B cell (primary cell): Measurements from ENCODE around the gene GPI. TPM values are rescaled to one million over a fixed set of nuclear protein-coding genes. Genes with fewer than 3 reads are reported as not detected.

Experiments
- ATAC-seq: fragments of 200-7000 bp; cut with Tn5 transposase; one replicate; pipeline ENCODE4 v1.10.0; 2021; ENCODE audit warnings: low read depth, mild to moderate bottlenecking, moderate number of reproducible peaks, moderate library complexity
- CTCF ChIA-PET: fragments of 350-600 bp; sonication (Branson Sonifier 250); formaldehyde crosslinking; loops from one replicate; lab custom pipeline; 2021; ENCODE audit warnings: antibody characterized with exemption, inconsistent platforms; lab: Charles Lee
- POLR2A ChIA-PET: fragments of 350-600 bp; sonication (Branson Sonifier 250); formaldehyde crosslinking; loops from one replicate; lab custom pipeline; 2021; ENCODE audit warnings: antibody characterized with exemption; lab: Charles Lee
- DNase-seq: peaks from one replicate; pipeline ENCODE4 v3.0.0; 2013
- H2AFZ ChIP-seq: 2 replicates; pipeline ENCODE4 v1.6.1; 2012; ENCODE audit warnings: mild to moderate bottlenecking, low read depth, low read length; ENCODE audit not compliant: insufficient read depth, poor library complexity, severe bottlenecking
- H3K27ac ChIP-seq, 2 donors: 1 replicate in 1 of 2; 2 replicates in 1 of 2; pipeline ENCODE4 v1.5.1; 2012 to 2013; ENCODE audit warnings: low read length in 2 of 2, mild to moderate bottlenecking in 2 of 2, moderate library complexity in 1 of 2
- H3K27me3 ChIP-seq, 4 experiments: fragments of 200-600 bp in 1 of 4; sonication (generic) in 1 of 4; replicated peaks in 1 of 4; 1 replicate in 2 of 4; 2 replicates in 2 of 4; pipeline versions ENCODE4 v1.6.1 to v1.7.0; 2013 to 2016; ENCODE audit warnings: low read length in 3 of 4, mild to moderate bottlenecking in 2 of 4, mixed read lengths in 1 of 4, moderate library complexity in 1 of 4; ENCODE audit not compliant: insufficient read depth in 4 of 4, control insufficient read depth in 3 of 4; ENCODE audit errors: control extremely low read depth in 1 of 4
- H3K36me3 ChIP-seq, 2 experiments: replicated peaks in 1 of 2; 1 replicate in 1 of 2; 2 replicates in 1 of 2; pipeline versions ENCODE4 v1.6.1 to v1.7.1; 2013; ENCODE audit warnings: low read length in 1 of 2; ENCODE audit not compliant: insufficient read depth in 2 of 2, control insufficient read depth in 1 of 2; ENCODE audit errors: control extremely low read depth in 1 of 2, extremely low read depth in 1 of 2
- H3K4me1 ChIP-seq, 2 donors: fragments of 200-600 bp in 1 of 2; sonication (generic) in 1 of 2; 1 replicate in 1 of 2; 2 replicates in 1 of 2; pipeline versions ENCODE4 v1.5.1 to v1.6.1; 2013 to 2017; ENCODE audit warnings: low read length in 2 of 2; ENCODE audit not compliant: control insufficient read depth in 2 of 2, insufficient read depth in 2 of 2
- H3K4me2 ChIP-seq: replicated peaks from 2 replicates; pipeline ENCODE3; 2012; ENCODE audit warnings: mild to moderate bottlenecking, low read depth, low read length; ENCODE audit not compliant: poor library complexity, severe bottlenecking
- H3K4me3 ChIP-seq, 5 experiments: fragments of 200-600 bp in 1 of 5; sonication (generic) in 1 of 5; 1 replicate in 3 of 5; 2 replicates in 2 of 5; pipeline versions ENCODE4 v1.5.1 to v1.7.0; 2011 to 2016; ENCODE audit warnings: low read length in 4 of 5, mild to moderate bottlenecking in 4 of 5, low read depth in 2 of 5, control low read depth in 1 of 5, moderate library complexity in 1 of 5; ENCODE audit not compliant: insufficient read depth in 1 of 5; ENCODE audit errors: control extremely low read depth in 1 of 5, extremely low read depth in 1 of 5
- H3K79me2 ChIP-seq: fragments of 200-600 bp; sonication (generic); one replicate; pipeline ENCODE4 v1.6.0; 2016; ENCODE audit warnings: low read length; ENCODE audit not compliant: control insufficient read depth, insufficient read depth
- H3K9ac ChIP-seq: fragments of 200-600 bp; sonication (generic); 2 replicates; pipeline ENCODE4 v1.6.1; 2017; ENCODE audit warnings: mild to moderate bottlenecking, low read length, moderate library complexity
- H3K9me3 ChIP-seq, 3 donors: one replicate each; pipeline versions ENCODE4 v1.6.1 to v1.7.1; 2013; ENCODE audit warnings: low read length in 2 of 3; ENCODE audit not compliant: control insufficient read depth in 2 of 3, insufficient read depth in 1 of 3; ENCODE audit errors: control extremely low read depth in 1 of 3
- H4K20me1 ChIP-seq: 2 replicates; pipeline ENCODE4 v1.6.0; 2012; ENCODE audit warnings: mild to moderate bottlenecking, low read length; ENCODE audit not compliant: insufficient read depth, control insufficient read depth, poor library complexity, severe bottlenecking
- H3K27ac Mint-ChIP-seq: one replicate; pipeline ENCODE4 v1.8.0; 2021; ENCODE audit warnings: mixed read lengths
- H3K27me3 Mint-ChIP-seq: one replicate; pipeline ENCODE4 v1.8.0; 2021; ENCODE audit warnings: mixed read lengths
- H3K4me1 Mint-ChIP-seq: one replicate; pipeline ENCODE4 v1.8.0; 2021; ENCODE audit warnings: mixed read lengths
- H3K4me3 Mint-ChIP-seq: one replicate; pipeline ENCODE4 v1.8.0; 2021; ENCODE audit warnings: mixed read lengths
- H3K9me3 Mint-ChIP-seq: one replicate; pipeline ENCODE4 v1.8.0; 2022; ENCODE audit warnings: mixed read lengths; ENCODE audit not compliant: insufficient read depth
- CTCF ChIP-seq: fragments of 200-600 bp; IDR thresholded peaks from one replicate; pipeline ENCODE4 v1.8.0; 2022; ENCODE audit warnings: antibody characterized with exemption, mild to moderate bottlenecking
- EZH2 ChIP-seq: IDR thresholded peaks from 2 replicates; pipeline ENCODE4 v1.6.1; 2012; ENCODE audit warnings: borderline replicate concordance, low read depth, mild to moderate bottlenecking, moderate library complexity, low read length; ENCODE audit not compliant: insufficient read depth, poor library complexity, severe bottlenecking
- WGBS: methylation state at CpG from one replicate; pipeline ENCODE4 v1.1.5; 2013; ENCODE audit warnings: missing lambda C conversion rate; ENCODE audit not compliant: insufficient coverage; 5-methylcytosine and 5-hydroxymethylcytosine counted together
- intact Hi-C: fragments of 100-400 bp; cut with micrococcal nuclease; formaldehyde crosslinking; loops from one replicate; pipeline ENCODE4 v1.10.0; 2022
- polyA plus RNA-seq: library from polyadenylated mRNA; depleted of rRNA; stranded (reverse); fragments of >200 nt; gene quantifications from 2 replicates; pipeline ENCODE4 v1.2.3, GENCODE V29; 2012
- total RNA-seq, 2 donors: library from RNA; stranded (reverse); fragments of 120-200 nt in 1 of 2; gene quantifications; 1 replicate in 1 of 2; 2 replicates in 1 of 2; pipeline versions ENCODE4 v1.2.3 to v1.2.4, GENCODE V29; 2013 to 2022

GPI gene
- total and polyA plus RNA-seq, 2 donors (not counting 1 experiment from before 2014, with no cell fraction given), result 74.5 to 102 TPM

DNA sequence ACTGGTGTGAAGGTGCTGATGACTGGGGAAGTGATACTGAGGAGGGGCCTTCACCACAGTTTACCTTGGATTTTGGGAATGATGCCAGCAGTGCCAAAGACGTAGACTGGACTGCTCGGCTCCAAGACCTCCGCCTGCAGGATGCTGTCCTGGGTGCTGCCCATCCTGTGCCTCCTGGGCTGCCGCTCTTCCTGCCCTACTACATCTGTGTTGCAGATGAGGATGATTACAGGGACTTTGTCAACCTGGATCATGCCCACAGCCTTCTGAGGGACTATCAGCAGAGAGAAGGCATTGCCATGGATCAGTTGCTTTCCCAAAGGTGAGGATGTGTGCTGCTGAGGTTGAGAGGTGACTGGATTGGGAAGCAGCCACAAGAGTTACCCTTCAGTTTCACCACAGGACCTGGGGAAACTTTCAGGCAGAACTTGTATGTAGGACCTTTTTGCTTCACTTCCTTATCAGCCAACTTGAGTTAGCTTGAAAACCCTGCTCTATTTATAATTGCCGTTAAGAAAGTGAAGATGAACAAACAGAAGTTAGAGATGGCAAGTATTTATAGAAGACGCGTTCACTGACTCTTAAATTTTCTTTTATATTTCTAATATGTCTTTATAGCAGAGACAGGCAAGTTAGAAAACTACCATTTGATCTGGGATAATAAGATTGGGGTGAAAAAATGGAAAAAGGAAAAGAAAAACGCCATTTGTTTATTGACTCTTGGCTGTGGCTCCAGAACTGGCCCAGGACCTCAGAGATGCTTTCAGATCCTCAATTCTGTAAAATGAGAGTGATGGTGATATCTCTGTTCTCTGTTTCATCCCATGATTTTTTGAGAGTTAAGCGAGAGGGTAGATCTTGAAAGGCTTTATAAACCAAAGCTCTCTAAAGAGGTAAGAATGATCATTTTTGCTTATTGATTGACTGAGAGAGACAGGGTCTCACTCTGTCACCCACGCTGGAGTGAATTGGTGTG lies 44.5 kb downstream of the GPI start:
- no peaks in the 10 kb centered on the region for H3K27me3 ChIP-seq
- H2AFZ ChIP-seq, result no peak overlapping the region
- H3K9ac ChIP-seq, result no peak overlapping the region
- no peak overlapping the region for H3K4me2 ChIP-seq
- H3K4me1 ChIP-seq, result peaks cover 0 to 18% of the 10 kb centered on the region in 2 donors
- H3K4me3 Mint-ChIP-seq, result no peak overlapping the region
- no peaks in the 10 kb centered on the region for H3K9me3 Mint-ChIP-seq
- H3K27ac ChIP-seq, result peak overlapping the region; percentile 8 to 55
- TF ChIP-seq CTCF (no peak), EZH2 (no peak)
- peak overlapping the region; percentile 70 for H3K27ac Mint-ChIP-seq
- H3K4me3 ChIP-seq, result no peak overlapping the region
- H3K79me2 ChIP-seq, result peaks cover 22% of the 10 kb centered on the region
- H3K36me3 ChIP-seq, result peaks cover 2 to 18% of the 10 kb centered on the region in 2 experiments
- DNase-seq (no peak), ATAC-seq (no peak)
- intact Hi-C loops, result no loop called here
- H4K20me1 ChIP-seq, result no peaks in the 10 kb centered on the region
- H3K9me3 ChIP-seq, result no peaks in the 10 kb centered on the region
- POLR2A ChIA-PET, result no interaction called here
- peaks cover 19% of the 10 kb centered on the region for H3K4me1 Mint-ChIP-seq
- no peaks in the 10 kb centered on the region for H3K27me3 Mint-ChIP-seq
- WGBS, result 84% methylated on average over 5 of the region's 10 CpGs
- CTCF ChIA-PET, result no interaction called here

- Histone ChIP-seq H3K36me3 (peaks cover 2 to 33% of the 10 kb centered on the region in 2 experiments), H3K4me1 (peaks cover 0 to 12% of the 10 kb centered on the region in 2 donors), H3K79me2 (peaks cover 7% of the 10 kb centered on the region), H3K4me3 (no peak overlapping the region), H3K27ac (no peak overlapping the region), H2AFZ (no peak overlapping the region), H4K20me1 (no peaks in the 10 kb centered on the region), H3K9ac (no peak overlapping the region), H3K9me3 (no peaks in the 10 kb centered on the region), H3K4me2 (no peak overlapping the region), H3K27me3 (no peaks in the 10 kb centered on the region)
- 98% methylated on average over 12 of the region's 13 CpGs for WGBS
- ChIA-PET POLR2A (no interaction called here), CTCF (interaction anchor here (0.8 kb wide), 2 partner anchors 12 to 16 kb away, joined by 3 to 4 read pairs; no protein-coding TSS in a partner anchor)
- TF ChIP-seq EZH2, result no peak
- TF ChIP-seq CTCF, result no peak
- Mint-ChIP-seq H3K9me3 (no peaks in the 10 kb centered on the region), H3K27me3 (no peaks in the 10 kb centered on the region), H3K4me1 (peaks cover 14% of the 10 kb centered on the region), H3K4me3 (no peak overlapping the region), H3K27ac (no peak overlapping the region)
- intact Hi-C loops, result no loop called here
- DNase-seq (no peak), ATAC-seq (no peak)
These were observed 46.2 kb downstream of the GPI start for GRCh38 chr19:34411216-34411615.
